ENCODE data around the gene ARHGEF40.

Gene ARHGEF40

GRCh38 chr14:21121122-21121521 lies 51.0 kb downstream of the ARHGEF40 start:
- DNase-seq (ENCODE audit: low spot score), result no peak

- DNase-seq (ENCODE audit: low spot score), result no peak
Measured at GRCh38 chr14:21123429-21123828, 53.3 kb downstream of the ARHGEF40 start.

- no peak for DNase-seq (ENCODE audit: low spot score)
Measured at GRCh38 chr14:21133901-21134300, 63.8 kb downstream of the ARHGEF40 start.

- peak; percentile 25 for DNase-seq (ENCODE audit: low spot score)
Measured at GRCh38 chr14:21136024-21136423, 65.9 kb downstream of the ARHGEF40 start.
